Adrenal gland (tissue), 5 donors: ENCODE measurements around the gene PDK4.
A peak's percentile ranks its signal among the peaks of the same experiment; 100 is the strongest.

Source experiments
- CTCF ChIP-seq, 6 experiments: fragments of 450-650 bp in 4 of 6; fragments of 200-600 bp in 2 of 6; sonication (generic) in 1 of 6; IDR thresholded peaks; 1 replicate in 5 of 6; 2 replicates in 1 of 6; pipeline versions ENCODE4 v1.5.1 to v1.8.0; 2016 to 2021; ENCODE audit warnings: antibody characterized with exemption in 6 of 6, mild to moderate bottlenecking in 2 of 6, moderate library complexity in 1 of 6
- POLR2A ChIP-seq, 2 donors: fragments of 450-650 bp; IDR thresholded peaks; one replicate each; pipeline ENCODE4 v1.6.1; 2017; ENCODE audit warnings: antibody characterized with exemption in 2 of 2, mild to moderate bottlenecking in 2 of 2, moderate library complexity in 1 of 2
- donor health status: DM: no; HTN: no; CAD: no.

GRCh38 chr7:95586951-95587301 is 9.4 kb downstream of the PDK4 start:
- TF ChIP-seq POLR2A (IDR thresholded peaks at IDR 0.05) (peak in 1 of 2 donors; percentile 6), CTCF (IDR thresholded peaks at IDR 0.05) (no peak)
